Left colon (tissue), 2 donors: ENCODE measurements around the gene UNC80. TPM values are rescaled to one million over a fixed set of nuclear protein-coding genes. Genes with fewer than 3 reads are reported as not detected.

Source experiments
- ATAC-seq: fragments of 200-7000 bp; cut with Tn5 transposase; one replicate; pipeline ENCODE4 v1.9.1; 2020; ENCODE audit warnings: mild to moderate bottlenecking, moderate library complexity
- DNase-seq, 2 donors: peaks; one replicate each; pipeline ENCODE4 v3.0.0-alpha.2; 2020
- intact Hi-C, 2 donors: fragments of 100-400 bp; cut with DNase I in 1 of 2; cut with micrococcal nuclease in 1 of 2; formaldehyde crosslinking; loops; one replicate each; pipeline versions ENCODE4 v1.11.2 to v1.14.0; 2022; cut with DNase I, micrococcal nuclease
- total RNA-seq, 2 donors: library from RNA; stranded (reverse); fragmentation: NEBNext Ultra II Directional; extraction: Animal tissue kit (Norgen Biotek cat#: 25700); gene quantifications; one replicate each; pipeline ENCODE4 v1.2.1, GENCODE V29; 2021
- donor health status: DM: no; HTN: no; CAD: no.
- donor health status: DM: yes; HTN: yes; CAD: no.

The UNC80 gene
- total RNA-seq, 2 donors from 2014 or later: 0.09 to 0.20 TPM

GRCh38 chr2:209805351-209805750, 33.7 kb downstream of the UNC80 start:
- ATAC-seq (no peak), DNase-seq (no peak)
- intact Hi-C loops: no loop called here

- DNase-seq (no peak), ATAC-seq (no peak)
- intact Hi-C loops: no loop called here
Observed at GRCh38 chr2:209806318-209806717, 34.7 kb downstream of the UNC80 start.

GRCh38 chr2:209808521-209808920, 36.9 kb downstream of the UNC80 start:
- DNase-seq (no peak), ATAC-seq (no peak)
- intact Hi-C loops: no loop called here

GRCh38 chr2:209809256-209809655, 37.6 kb downstream of the UNC80 start:
- DNase-seq (no peak), ATAC-seq (no peak)
- intact Hi-C loops: no loop called here

GRCh38 chr2:209817844-209818271, 46.2 kb downstream of the UNC80 start:
- intact Hi-C loops: no loop called here
- DNase-seq (no peak), ATAC-seq (no peak)

GRCh38 chr2:209818939-209819338, 47.3 kb downstream of the UNC80 start:
- ATAC-seq (no peak), DNase-seq (no peak)
- intact Hi-C loops: no loop called here

GRCh38 chr2:209821806-209822205, 50.2 kb downstream of the UNC80 start:
- intact Hi-C loops: no loop called here
- no peak for ATAC-seq
- no peak for DNase-seq

GRCh38 chr2:209823484-209823883, 51.9 kb downstream of the UNC80 start:
- no peak for DNase-seq
- ATAC-seq: no peak
- intact Hi-C loops: no loop called here

- no peak for ATAC-seq
- intact Hi-C loops: no loop called here
- no peak for DNase-seq
Observed at GRCh38 chr2:209824391-209824790, 52.8 kb downstream of the UNC80 start.

GRCh38 chr2:209830722-209831465, 59.3 kb downstream of the UNC80 start:
- DNase-seq (no peak), ATAC-seq (no peak)
- intact Hi-C loops: no loop called here

- intact Hi-C loops: no loop called here
- DNase-seq (no peak), ATAC-seq (no peak)
Observed at GRCh38 chr2:209834767-209835166, 63.1 kb downstream of the UNC80 start.

GRCh38 chr2:209840434-209840833, 68.8 kb downstream of the UNC80 start:
- no peak for ATAC-seq
- intact Hi-C loops: no loop called here
- no peak for DNase-seq

GRCh38 chr2:209845666-209846065, 74.0 kb downstream of the UNC80 start:
- no peak for ATAC-seq
- intact Hi-C loops: no loop called here
- DNase-seq: no peak

GRCh38 chr2:209864716-209865295, 93.2 kb downstream of the UNC80 start:
- intact Hi-C loops: no loop called here
- no peak for DNase-seq
- no peak for ATAC-seq

GRCh38 chr2:209868271-209868994, 96.8 kb downstream of the UNC80 start:
- DNase-seq (no peak), ATAC-seq (no peak)
- intact Hi-C loops: no loop called here

GRCh38 chr2:209870067-209870466, 98.4 kb downstream of the UNC80 start:
- no peak for DNase-seq
- no peak for ATAC-seq
- intact Hi-C loops: no loop called here

GRCh38 chr2:209872675-209873074, 101.0 kb downstream of the UNC80 start:
- ATAC-seq (no peak), DNase-seq (no peak)
- intact Hi-C loops: no loop called here

- DNase-seq (no peak), ATAC-seq (no peak)
- intact Hi-C loops: no loop called here
Observed at GRCh38 chr2:209875270-209875669, 103.6 kb downstream of the UNC80 start.

GRCh38 chr2:209876211-209876610, 104.6 kb downstream of the UNC80 start:
- no peak for DNase-seq
- no peak for ATAC-seq
- intact Hi-C loops: no loop called here

- DNase-seq: no peak
- ATAC-seq: no peak
Observed at GRCh38 chr2:209878701-209879100, 107.1 kb downstream of the UNC80 start.

More at GRCh38 chr2:209878701-209879100, 107.1 kb downstream of the UNC80 start:
- intact Hi-C loops: no loop called here
